ENCODE measurements around the gene SEMA4A.

GRCh38 chr1:156176610-156177210 lies 23.3 kb downstream of the SEMA4A start:
- TF ChIP-seq, protein P1, sequence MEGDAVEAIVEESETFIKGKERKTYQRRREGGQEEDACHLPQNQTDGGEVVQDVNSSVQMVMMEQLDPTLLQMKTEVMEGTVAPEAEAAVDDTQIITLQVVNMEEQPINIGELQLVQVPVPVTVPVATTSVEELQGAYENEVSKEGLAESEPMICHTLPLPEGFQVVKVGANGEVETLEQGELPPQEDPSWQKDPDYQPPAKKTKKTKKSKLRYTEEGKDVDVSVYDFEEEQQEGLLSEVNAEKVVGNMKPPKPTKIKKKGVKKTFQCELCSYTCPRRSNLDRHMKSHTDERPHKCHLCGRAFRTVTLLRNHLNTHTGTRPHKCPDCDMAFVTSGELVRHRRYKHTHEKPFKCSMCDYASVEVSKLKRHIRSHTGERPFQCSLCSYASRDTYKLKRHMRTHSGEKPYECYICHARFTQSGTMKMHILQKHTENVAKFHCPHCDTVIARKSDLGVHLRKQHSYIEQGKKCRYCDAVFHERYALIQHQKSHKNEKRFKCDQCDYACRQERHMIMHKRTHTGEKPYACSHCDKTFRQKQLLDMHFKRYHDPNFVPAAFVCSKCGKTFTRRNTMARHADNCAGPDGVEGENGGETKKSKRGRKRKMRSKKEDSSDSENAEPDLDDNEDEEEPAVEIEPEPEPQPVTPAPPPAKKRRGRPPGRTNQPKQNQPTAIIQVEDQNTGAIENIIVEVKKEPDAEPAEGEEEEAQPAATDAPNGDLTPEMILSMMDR (IDR thresholded peaks at IDR 0.05) = no peak
- no peak for TF ChIP-seq POLR2A (IDR thresholded peaks at IDR 0.05)
